Measurements from ENCODE around the gene DQX1.

The DQX1 gene

GRCh38 chr2:74511104-74511989 lies 14.7 kb downstream of the DQX1 start:
- DNase-seq (ENCODE audit: low spot score), result no peak

- no peak for DNase-seq (ENCODE audit: low spot score)
Observed at GRCh38 chr2:74510272-74510671, 15.8 kb downstream of the DQX1 start.

GRCh38 chr2:74507926-74508520 lies 18.0 kb downstream of the DQX1 start:
- DNase-seq (ENCODE audit: low spot score), result no peak

- DNase-seq (ENCODE audit: low spot score), result peak; percentile 99
Observed at GRCh38 chr2:74507145-74507925, 18.7 kb downstream of the DQX1 start, which contains the start of gene PCGF1. PCGF1 (minus strand) TSS chr2:74507695; CDS start chr2:74507668, 27 bp downstream.

GRCh38 chr2:74505448-74506246 lies 20.4 kb downstream of the DQX1 start:
- DNase-seq (ENCODE audit: low spot score), result no peak

GRCh38 chr2:74504591-74504990 lies 21.4 kb downstream of the DQX1 start:
- no peak for DNase-seq (ENCODE audit: low spot score)

GRCh38 chr2:74503506-74504475 lies 22.2 kb downstream of the DQX1 start:
- DNase-seq (ENCODE audit: low spot score), result no peak

- DNase-seq (ENCODE audit: low spot score), result no peak
Observed at GRCh38 chr2:74502720-74503505, 23.1 kb downstream of the DQX1 start.

GRCh38 chr2:74502147-74502719 lies 23.8 kb downstream of the DQX1 start:
- no peak for DNase-seq (ENCODE audit: low spot score)

- no peak for DNase-seq (ENCODE audit: low spot score)
Observed at GRCh38 chr2:74501335-74502071, 24.5 kb downstream of the DQX1 start.

GRCh38 chr2:74500578-74500946 lies 25.5 kb downstream of the DQX1 start:
- DNase-seq (ENCODE audit: low spot score), result no peak

GRCh38 chr2:74499940-74500577 lies 26.0 kb downstream of the DQX1 start:
- DNase-seq (ENCODE audit: low spot score), result no peak

- no peak for DNase-seq (ENCODE audit: low spot score)
Observed at GRCh38 chr2:74499267-74499939, 26.6 kb downstream of the DQX1 start, which contains the start of gene LBX2. LBX2 (minus strand) TSS chr2:74499603; CDS start chr2:74499537, 66 bp downstream.

GRCh38 chr2:74498500-74499266 lies 27.3 kb downstream of the DQX1 start:
- DNase-seq (ENCODE audit: low spot score), result no peak

- no peak for DNase-seq (ENCODE audit: low spot score)
Observed at GRCh38 chr2:74497777-74498499, 28.1 kb downstream of the DQX1 start.

Measured in left forelimb (tissue), 1 donor.